HG02763 (cell line): ENCODE results near the gene BCR.

Experiments used
- ATAC-seq: cut with Tn5 transposase; IDR thresholded peaks from one replicate; pipeline ENCODE4 v1.9.1; 2021; ENCODE audit warnings: mild to moderate bottlenecking, moderate library complexity; ENCODE audit not compliant: unreplicated experiment

BCR gene

GRCh38 chr22:23175817-23176644, 4.3 kb upstream of the BCR start:
- no peak for ATAC-seq

GRCh38 chr22:23176645-23177027, 3.7 kb upstream of the BCR start:
- no peak for ATAC-seq

GRCh38 chr22:23177197-23177596, 3.1 kb upstream of the BCR start:
- no peak for ATAC-seq

- ATAC-seq = no peak
Measured at GRCh38 chr22:23178512-23179254, 1.6 kb upstream of the BCR start.

GRCh38 chr22:23179381-23180299, 669 bp upstream of the BCR start:
- no peak for ATAC-seq

- ATAC-seq = no peak
Measured at GRCh38 chr22:23180893-23181720, 798 bp downstream of the BCR start.

- no peak for ATAC-seq
Measured at GRCh38 chr22:23181721-23182308, 1.5 kb downstream of the BCR start.

GRCh38 chr22:23182309-23183060, 2.2 kb downstream of the BCR start:
- no peak for ATAC-seq

- ATAC-seq = no peak
Measured at GRCh38 chr22:23183061-23183698, 2.9 kb downstream of the BCR start.

GRCh38 chr22:23184100-23184763, 3.9 kb downstream of the BCR start:
- no peak for ATAC-seq

- ATAC-seq = no peak
Measured at GRCh38 chr22:23184764-23185113, 4.4 kb downstream of the BCR start.

GRCh38 chr22:23187211-23187610, 6.9 kb downstream of the BCR start:
- no peak for ATAC-seq

- ATAC-seq = no peak
Measured at GRCh38 chr22:23187871-23188700, 7.8 kb downstream of the BCR start.

- no peak for ATAC-seq
Measured at GRCh38 chr22:23190526-23190925, 10.2 kb downstream of the BCR start.

GRCh38 chr22:23192133-23192532, 11.8 kb downstream of the BCR start:
- ATAC-seq = no peak

GRCh38 chr22:23192558-23192957, 12.2 kb downstream of the BCR start:
- ATAC-seq = no peak

- ATAC-seq = no peak
Measured at GRCh38 chr22:23193196-23193827, 13.0 kb downstream of the BCR start.
